Tibial nerve (tissue), 3 donors: ENCODE measurements around the gene KLK3.

Source experiments
- POLR2A ChIP-seq, 2 donors: fragments of 450-650 bp; IDR thresholded peaks; one replicate each; pipeline ENCODE4 v1.6.1; 2017; ENCODE audit warnings: antibody characterized with exemption in 2 of 2, mild to moderate bottlenecking in 2 of 2, moderate library complexity in 2 of 2
- TF ChIP-seq, protein P1 (sequence below), 5 experiments: fragments of 200-600 bp in 3 of 5; fragments of 450-650 bp in 2 of 5; sonication (generic) in 3 of 5; IDR thresholded peaks; one replicate each; pipeline ENCODE4 v1.5.1; 2016 to 2019; ENCODE audit warnings: antibody characterized with exemption in 5 of 5, mild to moderate bottlenecking in 3 of 5, moderate library complexity in 2 of 5

DNA sequence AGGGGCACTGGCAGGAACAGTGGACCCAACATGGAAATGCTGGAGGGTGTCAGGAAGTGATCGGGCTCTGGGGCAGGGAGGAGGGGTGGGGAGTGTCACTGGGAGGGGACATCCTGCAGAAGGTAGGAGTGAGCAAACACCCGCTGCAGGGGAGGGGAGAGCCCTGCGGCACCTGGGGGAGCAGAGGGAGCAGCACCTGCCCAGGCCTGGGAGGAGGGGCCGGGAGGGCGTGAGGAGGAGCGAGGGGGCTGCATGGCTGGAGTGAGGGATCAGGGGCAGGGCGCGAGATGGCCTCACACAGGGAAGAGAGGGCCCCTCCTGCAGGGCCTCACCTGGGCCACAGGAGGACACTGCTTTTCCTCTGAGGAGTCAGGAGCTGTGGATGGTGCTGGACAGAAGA, 22.6 kb downstream of the KLK3 start:
- TF ChIP-seq POLR2A (IDR thresholded peaks at IDR 0.05), result no peak
- TF ChIP-seq, protein P1, sequence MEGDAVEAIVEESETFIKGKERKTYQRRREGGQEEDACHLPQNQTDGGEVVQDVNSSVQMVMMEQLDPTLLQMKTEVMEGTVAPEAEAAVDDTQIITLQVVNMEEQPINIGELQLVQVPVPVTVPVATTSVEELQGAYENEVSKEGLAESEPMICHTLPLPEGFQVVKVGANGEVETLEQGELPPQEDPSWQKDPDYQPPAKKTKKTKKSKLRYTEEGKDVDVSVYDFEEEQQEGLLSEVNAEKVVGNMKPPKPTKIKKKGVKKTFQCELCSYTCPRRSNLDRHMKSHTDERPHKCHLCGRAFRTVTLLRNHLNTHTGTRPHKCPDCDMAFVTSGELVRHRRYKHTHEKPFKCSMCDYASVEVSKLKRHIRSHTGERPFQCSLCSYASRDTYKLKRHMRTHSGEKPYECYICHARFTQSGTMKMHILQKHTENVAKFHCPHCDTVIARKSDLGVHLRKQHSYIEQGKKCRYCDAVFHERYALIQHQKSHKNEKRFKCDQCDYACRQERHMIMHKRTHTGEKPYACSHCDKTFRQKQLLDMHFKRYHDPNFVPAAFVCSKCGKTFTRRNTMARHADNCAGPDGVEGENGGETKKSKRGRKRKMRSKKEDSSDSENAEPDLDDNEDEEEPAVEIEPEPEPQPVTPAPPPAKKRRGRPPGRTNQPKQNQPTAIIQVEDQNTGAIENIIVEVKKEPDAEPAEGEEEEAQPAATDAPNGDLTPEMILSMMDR (IDR thresholded peaks at IDR 0.05), result no peak
